ENCODE data around the gene NPM1. TPM values are rescaled to one million over a fixed set of nuclear protein-coding genes. Genes with fewer than 3 reads are reported as not detected.
A peak's percentile ranks its signal among the peaks of the same experiment; 100 is the strongest.

The NPM1 gene
- total RNA-seq, 1 experiment from 2014 or later: 1,998 TPM

GRCh38 chr5:171342362-171343111, 45.1 kb upstream of the NPM1 start:
- H3K9me3 ChIP-seq (ENCODE audit: low read depth, low read length, poor library complexity, severe bottlenecking): no peaks in the 10 kb centered on the region
- POLR2A ChIA-PET (ENCODE audit: low non-redundant PET): no interaction called here
- TF ChIP-seq EZH2 (IDR thresholded peaks at IDR 0.05; ENCODE audit: borderline replicate concordance, low read depth, low read length, poor library complexity, severe bottlenecking): no peak
- TF ChIP-seq CTCF (conservative IDR thresholded peaks at IDR 0.05; ENCODE audit: low read depth, low read length): peak; percentile 71
- no peaks in the 10 kb centered on the region for H3K4me1 ChIP-seq (ENCODE audit: insufficient read depth, low read length, poor library complexity, severe bottlenecking)
- DNase-seq (ENCODE audit: low spot score): peak; percentile 64
- CTCF ChIA-PET: interaction anchor here (0.6 to 1.2 kb wide), 4 partner anchors 135 to 668 kb away, joined by 3 to 5 read pairs (median 4); no protein-coding TSS in a partner anchor
- no peak overlapping the region for H3K27ac ChIP-seq (ENCODE audit: low read depth, low read length, poor library complexity, severe bottlenecking)
- H3K27me3 ChIP-seq (replicated peaks; ENCODE audit: insufficient read depth, low read depth, low read length, poor library complexity): peaks cover 24% of the 10 kb centered on the region
- H3K4me3 ChIP-seq (ENCODE audit: low read depth, low read length, poor library complexity, severe bottlenecking): no peak overlapping the region
- BruUV-seq (replicated peaks): no TSS peak
- no peaks in the 10 kb centered on the region for H3K36me3 ChIP-seq (ENCODE audit: insufficient read depth, low read length, poor library complexity, severe bottlenecking)
- intact Hi-C loops (cut with micrococcal nuclease; ENCODE audit: unreplicated experiment): loop anchor here (5.0 kb wide), 1 partner anchor 355 kb away; no protein-coding TSS in a partner anchor

GRCh38 chr5:171344936-171345608, 42.6 kb upstream of the NPM1 start:
- Histone ChIP-seq H3K4me3 (ENCODE audit: low read depth, low read length, poor library complexity, severe bottlenecking) (no peak overlapping the region), H3K9me3 (ENCODE audit: low read depth, low read length, poor library complexity, severe bottlenecking) (no peaks in the 10 kb centered on the region), H3K4me1 (ENCODE audit: insufficient read depth, low read length, poor library complexity, severe bottlenecking) (no peaks in the 10 kb centered on the region), H3K27me3 (replicated peaks; ENCODE audit: insufficient read depth, low read depth, low read length, poor library complexity) (peaks cover 7% of the 10 kb centered on the region), H3K36me3 (ENCODE audit: insufficient read depth, low read length, poor library complexity, severe bottlenecking) (no peaks in the 10 kb centered on the region), H3K27ac (ENCODE audit: low read depth, low read length, poor library complexity, severe bottlenecking) (no peak overlapping the region)
- DNase-seq (ENCODE audit: low spot score): no peak
- ChIA-PET POLR2A (ENCODE audit: low non-redundant PET) (no interaction called here), CTCF (no interaction called here)
- TF ChIP-seq CTCF (conservative IDR thresholded peaks at IDR 0.05; ENCODE audit: low read depth, low read length) (no peak), EZH2 (IDR thresholded peaks at IDR 0.05; ENCODE audit: borderline replicate concordance, low read depth, low read length, poor library complexity, severe bottlenecking) (no peak)
- intact Hi-C loops (cut with micrococcal nuclease; ENCODE audit: unreplicated experiment): loop anchor here (5.0 kb wide), 1 partner anchor 358 kb away; no protein-coding TSS in a partner anchor
- no TSS peak for BruUV-seq (replicated peaks)

GRCh38 chr5:171351536-171352073, 36.0 kb upstream of the NPM1 start:
- TF ChIP-seq CTCF (conservative IDR thresholded peaks at IDR 0.05; ENCODE audit: low read depth, low read length) (no peak), EZH2 (IDR thresholded peaks at IDR 0.05; ENCODE audit: borderline replicate concordance, low read depth, low read length, poor library complexity, severe bottlenecking) (no peak)
- BruUV-seq (replicated peaks): no TSS peak
- Histone ChIP-seq H3K36me3 (ENCODE audit: insufficient read depth, low read length, poor library complexity, severe bottlenecking) (no peaks in the 10 kb centered on the region), H3K27ac (ENCODE audit: low read depth, low read length, poor library complexity, severe bottlenecking) (no peak overlapping the region), H3K9me3 (ENCODE audit: low read depth, low read length, poor library complexity, severe bottlenecking) (no peaks in the 10 kb centered on the region), H3K27me3 (replicated peaks; ENCODE audit: insufficient read depth, low read depth, low read length, poor library complexity) (no peaks in the 10 kb centered on the region), H3K4me3 (ENCODE audit: low read depth, low read length, poor library complexity, severe bottlenecking) (no peak overlapping the region), H3K4me1 (ENCODE audit: insufficient read depth, low read length, poor library complexity, severe bottlenecking) (no peaks in the 10 kb centered on the region)
- CTCF ChIA-PET: interaction anchor here (0.7 kb wide), 1 partner anchor 26 kb away, joined by 7 read pairs; no protein-coding TSS in a partner anchor
- POLR2A ChIA-PET (ENCODE audit: low non-redundant PET): no interaction called here
- intact Hi-C loops (cut with micrococcal nuclease; ENCODE audit: unreplicated experiment): no loop called here
- no peak for DNase-seq (ENCODE audit: low spot score)
